Measurements from ENCODE around the gene CHAF1A.

CHAF1A gene

GRCh38 chr19:4359627-4360000 lies 42.8 kb upstream of the CHAF1A start:
- no peak for TF ChIP-seq CTCF (IDR thresholded peaks at IDR 0.05)

GRCh38 chr19:4360081-4360569 lies 42.3 kb upstream of the CHAF1A start:
- TF ChIP-seq CTCF (IDR thresholded peaks at IDR 0.05), result no peak

- no peak for TF ChIP-seq CTCF (IDR thresholded peaks at IDR 0.05)
Measured at GRCh38 chr19:4360641-4361151, 41.7 kb upstream of the CHAF1A start.

GRCh38 chr19:4361152-4362046 lies 41.0 kb upstream of the CHAF1A start:
- TF ChIP-seq CTCF (IDR thresholded peaks at IDR 0.05), result no peak

- no peak for TF ChIP-seq CTCF (IDR thresholded peaks at IDR 0.05)
Measured at GRCh38 chr19:4362101-4362828, 40.2 kb upstream of the CHAF1A start.

- no peak for TF ChIP-seq CTCF (IDR thresholded peaks at IDR 0.05)
Measured at GRCh38 chr19:4362831-4363545, 39.5 kb upstream of the CHAF1A start.

Measured in LNCAP (cell line).